Nephron (organoid): ENCODE data around the gene CARD8.

Experiments
- H3K27ac Mint-ChIP-seq, 3 experiments: 2 replicates each; pipeline ENCODE4 v1.8.0; 2020; ENCODE audit warnings: mixed read lengths in 3 of 3, mild to moderate bottlenecking in 2 of 3, moderate library complexity in 1 of 3
- H3K27me3 Mint-ChIP-seq: 2 replicates; pipeline ENCODE4 v1.8.0; 2021; ENCODE audit warnings: low read depth, mild to moderate bottlenecking, moderate library complexity, mixed read lengths
- H3K36me3 Mint-ChIP-seq: 2 replicates; pipeline ENCODE4 v1.8.0; 2020; ENCODE audit warnings: low read depth, mixed read lengths
- H3K4me1 Mint-ChIP-seq: 2 replicates; pipeline ENCODE4 v1.8.0; 2020; ENCODE audit warnings: mixed read lengths
- H3K4me3 Mint-ChIP-seq, 3 experiments: 2 replicates each; pipeline ENCODE4 v1.8.0; 2020; ENCODE audit warnings: mild to moderate bottlenecking in 3 of 3, mixed read lengths in 3 of 3, moderate library complexity in 2 of 3
- H3K9me3 Mint-ChIP-seq: 2 replicates; pipeline ENCODE4 v1.8.0; 2020; ENCODE audit warnings: mixed read lengths
- TF ChIP-seq, protein P1 (sequence below), 3 experiments: fragments of 200-600 bp; sonication (generic); IDR thresholded peaks; one replicate each; pipeline ENCODE4 v1.5.0; 2021; ENCODE audit warnings: antibody characterized with exemption in 3 of 3; ENCODE audit not compliant: unreplicated experiment in 3 of 3

Gene CARD8, protein sequence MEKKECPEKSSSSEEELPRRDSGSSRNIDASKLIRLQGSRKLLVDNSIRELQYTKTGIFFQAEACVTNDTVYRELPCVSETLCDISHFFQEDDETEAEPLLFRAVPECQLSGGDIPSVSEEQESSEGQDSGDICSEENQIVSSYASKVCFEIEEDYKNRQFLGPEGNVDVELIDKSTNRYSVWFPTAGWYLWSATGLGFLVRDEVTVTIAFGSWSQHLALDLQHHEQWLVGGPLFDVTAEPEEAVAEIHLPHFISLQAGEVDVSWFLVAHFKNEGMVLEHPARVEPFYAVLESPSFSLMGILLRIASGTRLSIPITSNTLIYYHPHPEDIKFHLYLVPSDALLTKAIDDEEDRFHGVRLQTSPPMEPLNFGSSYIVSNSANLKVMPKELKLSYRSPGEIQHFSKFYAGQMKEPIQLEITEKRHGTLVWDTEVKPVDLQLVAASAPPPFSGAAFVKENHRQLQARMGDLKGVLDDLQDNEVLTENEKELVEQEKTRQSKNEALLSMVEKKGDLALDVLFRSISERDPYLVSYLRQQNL

DNA sequence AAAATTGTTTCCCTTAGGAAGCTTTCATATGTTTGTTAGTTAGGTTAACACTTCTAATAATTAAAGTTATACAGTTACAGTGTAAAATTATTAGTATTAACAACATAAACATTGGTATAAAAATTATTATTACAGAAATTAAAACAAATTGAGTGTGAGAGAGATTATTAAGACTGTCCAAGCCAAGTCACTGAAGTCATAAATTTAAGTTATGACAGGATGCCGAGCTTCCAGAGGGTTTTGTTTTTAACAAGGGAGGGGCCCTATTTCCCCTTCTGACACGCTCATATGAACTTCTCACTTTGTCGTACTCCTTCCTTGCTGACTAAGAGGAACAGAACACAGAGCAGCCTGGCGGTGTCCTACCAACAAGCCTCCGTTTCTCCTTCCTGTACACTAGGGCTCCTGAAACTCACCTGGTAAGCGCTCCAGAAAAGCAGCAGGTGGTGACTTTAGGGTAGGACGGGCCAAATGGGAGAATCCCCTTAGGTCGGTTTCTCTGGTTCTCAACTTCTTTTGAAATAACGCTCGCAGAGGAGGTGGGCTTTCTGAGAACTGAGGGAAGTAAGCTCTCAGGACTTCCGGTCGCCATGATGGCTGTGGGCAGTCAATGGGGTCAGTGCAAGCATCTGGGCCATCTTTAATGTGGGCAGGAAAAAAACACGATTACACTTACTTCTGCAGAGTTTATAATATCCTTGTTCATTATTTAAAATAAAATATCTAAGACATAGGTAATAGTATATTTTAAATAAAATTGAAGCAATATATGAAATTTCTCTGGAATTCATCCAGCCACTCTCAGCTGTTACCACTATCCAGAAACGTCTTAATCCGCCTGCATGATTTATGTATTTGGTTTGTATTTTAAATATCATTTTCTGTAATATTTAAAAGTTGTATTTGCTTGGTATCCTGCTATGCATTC is at the start of gene CARD8:
Gene CARD8 (minus strand): TSS at position 537 of the 928 bp plus-strand sequence. CDS start 14,892 bp downstream, outside the sequence.
- Mint-ChIP-seq H3K36me3 (peaks cover 7% of the 10 kb centered on the region), H3K9me3 (no peaks in the 10 kb centered on the region), H3K27me3 (peaks cover 3% of the 10 kb centered on the region), H3K4me3 (peak within 1 kb of the TSS; percentile 99 to 100 (median 100)), H3K27ac (peak within 1 kb of the TSS; percentile 100), H3K4me1 (peaks cover 30% of the 10 kb centered on the region)
- TF ChIP-seq, protein P1, sequence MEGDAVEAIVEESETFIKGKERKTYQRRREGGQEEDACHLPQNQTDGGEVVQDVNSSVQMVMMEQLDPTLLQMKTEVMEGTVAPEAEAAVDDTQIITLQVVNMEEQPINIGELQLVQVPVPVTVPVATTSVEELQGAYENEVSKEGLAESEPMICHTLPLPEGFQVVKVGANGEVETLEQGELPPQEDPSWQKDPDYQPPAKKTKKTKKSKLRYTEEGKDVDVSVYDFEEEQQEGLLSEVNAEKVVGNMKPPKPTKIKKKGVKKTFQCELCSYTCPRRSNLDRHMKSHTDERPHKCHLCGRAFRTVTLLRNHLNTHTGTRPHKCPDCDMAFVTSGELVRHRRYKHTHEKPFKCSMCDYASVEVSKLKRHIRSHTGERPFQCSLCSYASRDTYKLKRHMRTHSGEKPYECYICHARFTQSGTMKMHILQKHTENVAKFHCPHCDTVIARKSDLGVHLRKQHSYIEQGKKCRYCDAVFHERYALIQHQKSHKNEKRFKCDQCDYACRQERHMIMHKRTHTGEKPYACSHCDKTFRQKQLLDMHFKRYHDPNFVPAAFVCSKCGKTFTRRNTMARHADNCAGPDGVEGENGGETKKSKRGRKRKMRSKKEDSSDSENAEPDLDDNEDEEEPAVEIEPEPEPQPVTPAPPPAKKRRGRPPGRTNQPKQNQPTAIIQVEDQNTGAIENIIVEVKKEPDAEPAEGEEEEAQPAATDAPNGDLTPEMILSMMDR (IDR thresholded peaks at IDR 0.05; ENCODE audit: unreplicated experiment in 3 of 3), result no peak

DNA sequence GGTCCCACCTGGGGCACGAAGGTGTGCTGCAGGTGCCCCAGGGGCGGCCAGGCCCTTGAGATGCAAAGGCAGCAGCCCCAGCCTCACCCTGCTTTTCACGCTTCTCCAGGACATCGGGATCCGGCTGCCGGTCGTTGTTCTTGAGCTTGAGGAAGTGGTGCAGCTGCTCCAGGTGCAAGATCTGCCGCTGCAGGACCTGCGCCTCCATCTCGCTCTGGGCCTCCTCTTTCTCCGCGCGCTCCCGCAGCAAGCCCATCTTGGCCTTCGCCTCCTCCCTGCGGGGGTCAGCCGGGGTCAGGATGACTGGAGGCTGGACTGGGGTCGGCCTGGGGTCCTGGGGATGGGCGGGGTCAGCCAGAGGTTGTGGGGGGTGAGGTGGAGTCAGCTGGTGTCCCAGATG is 48.2 kb upstream of the CARD8 start:
- H3K27me3 Mint-ChIP-seq, result no peaks in the 10 kb centered on the region
- no peaks in the 10 kb centered on the region for H3K9me3 Mint-ChIP-seq
- peaks cover 5% of the 10 kb centered on the region for H3K4me1 Mint-ChIP-seq
- TF ChIP-seq, protein P1 (IDR thresholded peaks at IDR 0.05; ENCODE audit: unreplicated experiment in 3 of 3), result no peak
- H3K27ac Mint-ChIP-seq, result no peak overlapping the region
- no peaks in the 10 kb centered on the region for H3K36me3 Mint-ChIP-seq
- H3K4me3 Mint-ChIP-seq, result no peak overlapping the region

DNA sequence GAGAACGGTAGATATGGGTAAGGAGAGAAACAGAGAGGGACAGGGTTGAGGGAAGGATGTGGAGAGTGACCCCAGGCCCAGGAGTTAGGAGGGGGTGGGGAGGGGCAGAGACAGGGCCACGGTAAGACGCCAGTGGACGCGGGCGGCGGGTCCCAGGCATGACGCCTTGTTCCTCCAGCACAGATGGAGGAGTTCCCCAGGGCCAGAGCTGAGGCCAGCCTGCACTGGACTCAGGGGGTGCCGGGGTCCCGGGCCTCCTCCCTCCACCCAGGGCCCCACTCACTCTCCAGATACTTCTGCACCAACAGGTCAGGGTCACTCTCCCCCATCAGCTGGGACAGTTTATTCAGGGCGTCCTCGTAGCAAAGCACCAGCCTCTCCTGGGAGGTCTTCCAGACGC is 47.7 kb upstream of the CARD8 start:
- H3K27me3 Mint-ChIP-seq, result no peaks in the 10 kb centered on the region
- no peak overlapping the region for H3K4me3 Mint-ChIP-seq
- TF ChIP-seq, protein P1 (IDR thresholded peaks at IDR 0.05; ENCODE audit: unreplicated experiment in 3 of 3), result no peak
- no peaks in the 10 kb centered on the region for H3K36me3 Mint-ChIP-seq
- H3K9me3 Mint-ChIP-seq, result no peaks in the 10 kb centered on the region
- H3K4me1 Mint-ChIP-seq, result peaks cover 5% of the 10 kb centered on the region
- no peak overlapping the region for H3K27ac Mint-ChIP-seq

DNA sequence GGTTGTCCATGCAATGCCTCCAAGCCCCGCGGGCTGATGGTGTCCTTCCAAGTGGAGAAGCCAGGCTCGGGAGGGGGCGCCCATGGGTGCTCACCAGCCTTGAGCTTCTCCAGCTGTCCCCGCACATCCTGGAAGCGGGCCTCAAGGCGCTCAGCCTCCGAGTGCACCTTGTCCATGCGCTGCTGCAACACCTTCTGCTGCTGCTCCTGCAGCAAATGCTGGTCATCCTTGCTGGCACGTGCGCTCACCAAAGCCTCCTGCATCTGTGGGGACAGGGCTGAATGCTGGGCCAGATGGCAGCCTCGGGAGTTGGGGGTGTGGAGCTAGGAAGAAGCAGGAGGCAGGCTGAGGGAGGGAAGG is 46.9 kb upstream of the CARD8 start:
- H3K36me3 Mint-ChIP-seq, result no peaks in the 10 kb centered on the region
- no peak overlapping the region for H3K27ac Mint-ChIP-seq
- no peaks in the 10 kb centered on the region for H3K27me3 Mint-ChIP-seq
- no peak overlapping the region for H3K4me3 Mint-ChIP-seq
- no peaks in the 10 kb centered on the region for H3K9me3 Mint-ChIP-seq
- no peaks in the 10 kb centered on the region for H3K4me1 Mint-ChIP-seq
- TF ChIP-seq, protein P1 (IDR thresholded peaks at IDR 0.05; ENCODE audit: unreplicated experiment in 3 of 3), result no peak

DNA sequence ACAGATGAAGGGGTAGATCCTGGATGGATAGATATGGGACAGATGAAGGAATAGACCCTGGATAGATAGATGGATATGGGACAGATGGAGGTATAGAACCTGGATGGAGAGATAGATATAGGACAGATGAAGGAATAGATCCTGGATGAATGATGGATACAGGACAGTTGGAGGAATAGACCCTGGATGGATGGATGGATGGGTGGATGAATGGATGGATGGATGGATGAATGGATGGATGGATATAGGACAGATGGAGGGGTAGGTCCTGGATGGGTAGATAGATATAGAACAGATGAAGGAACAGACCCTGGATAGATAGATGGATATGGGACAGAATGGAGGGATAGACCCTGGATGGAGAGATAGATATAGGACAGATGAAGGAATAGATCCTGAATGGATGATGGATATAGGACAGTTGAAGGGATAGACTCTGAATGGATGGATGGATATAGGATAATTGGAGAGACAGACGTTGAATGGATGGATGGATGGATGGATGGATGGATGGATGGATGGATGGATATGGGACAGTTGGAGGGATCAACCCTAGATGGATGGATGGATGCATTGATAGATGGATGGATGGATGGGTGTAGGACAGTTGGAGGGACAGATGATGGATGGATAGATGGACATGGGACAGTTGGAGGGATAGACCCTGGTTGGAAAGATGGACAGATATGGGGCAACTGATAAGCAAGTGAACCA is 46.3 kb upstream of the CARD8 start:
- H3K27ac Mint-ChIP-seq, result no peak overlapping the region
- H3K4me1 Mint-ChIP-seq, result no peaks in the 10 kb centered on the region
- no peak overlapping the region for H3K4me3 Mint-ChIP-seq
- H3K36me3 Mint-ChIP-seq, result no peaks in the 10 kb centered on the region
- no peaks in the 10 kb centered on the region for H3K27me3 Mint-ChIP-seq
- TF ChIP-seq, protein P1 (IDR thresholded peaks at IDR 0.05; ENCODE audit: unreplicated experiment in 3 of 3), result no peak
- no peaks in the 10 kb centered on the region for H3K9me3 Mint-ChIP-seq
